GM23338 (cell line): ENCODE results near the gene HCRT.

Source experiments
- CREB1 ChIP-seq: fragments of 250-450 bp; sonication (Bioruptor Pico); IDR thresholded peaks from 2 replicates; pipeline ENCODE4 v1.5.0; 2020; ENCODE audit warnings: low read depth, mild to moderate bottlenecking, moderate library complexity
- EZH2 ChIP-seq: fragments of 200-600 bp; sonication (generic); IDR thresholded peaks from one replicate; pipeline ENCODE4 v1.8.0; 2017; ENCODE audit warnings: antibody characterized with exemption, mild to moderate bottlenecking, low read depth; ENCODE audit not compliant: unreplicated experiment
- EZH2phosphoT487 ChIP-seq: fragments of 200-600 bp; sonication (generic); IDR thresholded peaks from one replicate; pipeline ENCODE4 v1.8.1; 2018; ENCODE audit warnings: antibody characterized with exemption; ENCODE audit not compliant: unreplicated experiment
- JUNB ChIP-seq: IDR thresholded peaks from one replicate; pipeline ENCODE4 v1.6.1; 2016; ENCODE audit warnings: antibody characterized with exemption; ENCODE audit not compliant: unreplicated experiment
- NANOG ChIP-seq: IDR thresholded peaks from 2 replicates; pipeline ENCODE4 v1.6.1; 2016; ENCODE audit warnings: antibody characterized with exemption, borderline replicate concordance
- POLR2AphosphoS5 ChIP-seq: IDR thresholded peaks from 2 replicates; pipeline ENCODE4 v1.6.1; 2016; ENCODE audit warnings: antibody characterized with exemption, low read depth
- STAT1 ChIP-seq: IDR thresholded peaks from one replicate; pipeline ENCODE4 v1.6.1; 2016; ENCODE audit warnings: antibody characterized with exemption; ENCODE audit not compliant: unreplicated experiment
- ZNF114 ChIP-seq: fragments of 250-450 bp; sonication (Bioruptor Pico); IDR thresholded peaks from 2 replicates; pipeline ENCODE4 v1.5.0; 2020; ENCODE audit warnings: mild to moderate bottlenecking, moderate library complexity
- ZNF331 ChIP-seq: fragments of 250-450 bp; sonication (Bioruptor Pico); IDR thresholded peaks from 2 replicates; pipeline ENCODE4 v1.5.0; 2020; ENCODE audit warnings: low read depth, mild to moderate bottlenecking, moderate library complexity
- TF ChIP-seq, protein P1 (sequence below), 2 experiments: fragments of 200-600 bp in 1 of 2; sonication (generic) in 1 of 2; conservative IDR thresholded peaks; 2 replicates each; pipeline versions ENCODE4 v1.5.1 to v1.6.1; 2016 to 2017; ENCODE audit warnings: antibody characterized with exemption in 2 of 2, low read depth in 2 of 2, mild to moderate bottlenecking in 2 of 2, moderate library complexity in 1 of 2
- TF ChIP-seq, protein P2 (sequence below): IDR thresholded peaks from one replicate; pipeline ENCODE4 v1.6.1; 2018; ENCODE audit warnings: antibody characterized with exemption; ENCODE audit not compliant: unreplicated experiment
- TF ChIP-seq, protein P3 (sequence below): fragments of 250-450 bp; sonication (Bioruptor Pico); IDR thresholded peaks from 2 replicates; pipeline ENCODE4 v1.5.0; 2020; ENCODE audit warnings: mild to moderate bottlenecking, moderate library complexity
- TF ChIP-seq, protein P4 (sequence below): IDR thresholded peaks from 2 replicates; pipeline ENCODE4 v1.6.1; 2016; ENCODE audit warnings: antibody characterized with exemption

DNA sequence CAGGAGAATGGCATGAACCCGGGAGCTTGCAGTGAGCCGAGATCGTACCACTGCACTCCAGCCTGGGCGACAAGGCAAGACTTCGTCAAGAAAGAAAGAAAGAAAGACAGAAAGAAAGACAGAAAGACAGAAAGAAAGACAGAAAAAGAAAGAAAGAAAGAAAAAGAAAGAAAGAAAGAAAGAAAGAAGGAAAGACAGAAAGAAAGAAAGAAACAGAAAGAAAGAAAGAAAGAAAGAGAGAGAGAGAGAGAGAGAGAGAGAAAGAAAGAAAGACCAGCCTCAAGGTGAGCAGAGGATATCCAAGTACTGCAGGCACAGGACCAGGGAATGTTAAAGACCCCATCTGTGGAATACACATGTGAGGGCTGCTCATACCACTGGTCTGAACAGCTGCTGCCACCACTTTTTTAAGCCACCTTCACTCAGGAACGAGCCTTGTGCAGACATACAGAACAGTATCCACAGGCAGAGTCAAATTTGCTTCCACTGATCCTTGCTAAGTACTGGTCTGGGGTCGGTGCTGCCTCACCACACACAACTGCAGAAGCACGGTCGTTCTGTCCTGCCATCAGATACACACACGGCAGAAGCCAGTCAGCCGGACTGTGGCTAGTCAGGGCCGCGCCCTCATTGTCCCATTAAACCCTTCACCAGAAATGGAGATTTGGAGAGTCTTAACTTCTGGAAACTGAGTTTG, 38.2 kb downstream of the HCRT start:
- TF ChIP-seq, protein P1, sequence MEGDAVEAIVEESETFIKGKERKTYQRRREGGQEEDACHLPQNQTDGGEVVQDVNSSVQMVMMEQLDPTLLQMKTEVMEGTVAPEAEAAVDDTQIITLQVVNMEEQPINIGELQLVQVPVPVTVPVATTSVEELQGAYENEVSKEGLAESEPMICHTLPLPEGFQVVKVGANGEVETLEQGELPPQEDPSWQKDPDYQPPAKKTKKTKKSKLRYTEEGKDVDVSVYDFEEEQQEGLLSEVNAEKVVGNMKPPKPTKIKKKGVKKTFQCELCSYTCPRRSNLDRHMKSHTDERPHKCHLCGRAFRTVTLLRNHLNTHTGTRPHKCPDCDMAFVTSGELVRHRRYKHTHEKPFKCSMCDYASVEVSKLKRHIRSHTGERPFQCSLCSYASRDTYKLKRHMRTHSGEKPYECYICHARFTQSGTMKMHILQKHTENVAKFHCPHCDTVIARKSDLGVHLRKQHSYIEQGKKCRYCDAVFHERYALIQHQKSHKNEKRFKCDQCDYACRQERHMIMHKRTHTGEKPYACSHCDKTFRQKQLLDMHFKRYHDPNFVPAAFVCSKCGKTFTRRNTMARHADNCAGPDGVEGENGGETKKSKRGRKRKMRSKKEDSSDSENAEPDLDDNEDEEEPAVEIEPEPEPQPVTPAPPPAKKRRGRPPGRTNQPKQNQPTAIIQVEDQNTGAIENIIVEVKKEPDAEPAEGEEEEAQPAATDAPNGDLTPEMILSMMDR (conservative IDR thresholded peaks at IDR 0.05; ENCODE audit: low read depth in 2 of 2) = no peak
- TF ChIP-seq EZH2phosphoT487 (no peak), EZH2 (no peak), ZNF114 (CRISPR knock-in tag) (no peak), POLR2AphosphoS5 (no peak), ZNF331 (CRISPR knock-in tag) (no peak), JUNB (no peak), CREB1 (CRISPR knock-in tag) (no peak), STAT1 (no peak), NANOG (no peak)
- TF ChIP-seq, protein P2, sequence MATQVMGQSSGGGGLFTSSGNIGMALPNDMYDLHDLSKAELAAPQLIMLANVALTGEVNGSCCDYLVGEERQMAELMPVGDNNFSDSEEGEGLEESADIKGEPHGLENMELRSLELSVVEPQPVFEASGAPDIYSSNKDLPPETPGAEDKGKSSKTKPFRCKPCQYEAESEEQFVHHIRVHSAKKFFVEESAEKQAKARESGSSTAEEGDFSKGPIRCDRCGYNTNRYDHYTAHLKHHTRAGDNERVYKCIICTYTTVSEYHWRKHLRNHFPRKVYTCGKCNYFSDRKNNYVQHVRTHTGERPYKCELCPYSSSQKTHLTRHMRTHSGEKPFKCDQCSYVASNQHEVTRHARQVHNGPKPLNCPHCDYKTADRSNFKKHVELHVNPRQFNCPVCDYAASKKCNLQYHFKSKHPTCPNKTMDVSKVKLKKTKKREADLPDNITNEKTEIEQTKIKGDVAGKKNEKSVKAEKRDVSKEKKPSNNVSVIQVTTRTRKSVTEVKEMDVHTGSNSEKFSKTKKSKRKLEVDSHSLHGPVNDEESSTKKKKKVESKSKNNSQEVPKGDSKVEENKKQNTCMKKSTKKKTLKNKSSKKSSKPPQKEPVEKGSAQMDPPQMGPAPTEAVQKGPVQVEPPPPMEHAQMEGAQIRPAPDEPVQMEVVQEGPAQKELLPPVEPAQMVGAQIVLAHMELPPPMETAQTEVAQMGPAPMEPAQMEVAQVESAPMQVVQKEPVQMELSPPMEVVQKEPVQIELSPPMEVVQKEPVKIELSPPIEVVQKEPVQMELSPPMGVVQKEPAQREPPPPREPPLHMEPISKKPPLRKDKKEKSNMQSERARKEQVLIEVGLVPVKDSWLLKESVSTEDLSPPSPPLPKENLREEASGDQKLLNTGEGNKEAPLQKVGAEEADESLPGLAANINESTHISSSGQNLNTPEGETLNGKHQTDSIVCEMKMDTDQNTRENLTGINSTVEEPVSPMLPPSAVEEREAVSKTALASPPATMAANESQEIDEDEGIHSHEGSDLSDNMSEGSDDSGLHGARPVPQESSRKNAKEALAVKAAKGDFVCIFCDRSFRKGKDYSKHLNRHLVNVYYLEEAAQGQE = no peak
- TF ChIP-seq, protein P3, sequence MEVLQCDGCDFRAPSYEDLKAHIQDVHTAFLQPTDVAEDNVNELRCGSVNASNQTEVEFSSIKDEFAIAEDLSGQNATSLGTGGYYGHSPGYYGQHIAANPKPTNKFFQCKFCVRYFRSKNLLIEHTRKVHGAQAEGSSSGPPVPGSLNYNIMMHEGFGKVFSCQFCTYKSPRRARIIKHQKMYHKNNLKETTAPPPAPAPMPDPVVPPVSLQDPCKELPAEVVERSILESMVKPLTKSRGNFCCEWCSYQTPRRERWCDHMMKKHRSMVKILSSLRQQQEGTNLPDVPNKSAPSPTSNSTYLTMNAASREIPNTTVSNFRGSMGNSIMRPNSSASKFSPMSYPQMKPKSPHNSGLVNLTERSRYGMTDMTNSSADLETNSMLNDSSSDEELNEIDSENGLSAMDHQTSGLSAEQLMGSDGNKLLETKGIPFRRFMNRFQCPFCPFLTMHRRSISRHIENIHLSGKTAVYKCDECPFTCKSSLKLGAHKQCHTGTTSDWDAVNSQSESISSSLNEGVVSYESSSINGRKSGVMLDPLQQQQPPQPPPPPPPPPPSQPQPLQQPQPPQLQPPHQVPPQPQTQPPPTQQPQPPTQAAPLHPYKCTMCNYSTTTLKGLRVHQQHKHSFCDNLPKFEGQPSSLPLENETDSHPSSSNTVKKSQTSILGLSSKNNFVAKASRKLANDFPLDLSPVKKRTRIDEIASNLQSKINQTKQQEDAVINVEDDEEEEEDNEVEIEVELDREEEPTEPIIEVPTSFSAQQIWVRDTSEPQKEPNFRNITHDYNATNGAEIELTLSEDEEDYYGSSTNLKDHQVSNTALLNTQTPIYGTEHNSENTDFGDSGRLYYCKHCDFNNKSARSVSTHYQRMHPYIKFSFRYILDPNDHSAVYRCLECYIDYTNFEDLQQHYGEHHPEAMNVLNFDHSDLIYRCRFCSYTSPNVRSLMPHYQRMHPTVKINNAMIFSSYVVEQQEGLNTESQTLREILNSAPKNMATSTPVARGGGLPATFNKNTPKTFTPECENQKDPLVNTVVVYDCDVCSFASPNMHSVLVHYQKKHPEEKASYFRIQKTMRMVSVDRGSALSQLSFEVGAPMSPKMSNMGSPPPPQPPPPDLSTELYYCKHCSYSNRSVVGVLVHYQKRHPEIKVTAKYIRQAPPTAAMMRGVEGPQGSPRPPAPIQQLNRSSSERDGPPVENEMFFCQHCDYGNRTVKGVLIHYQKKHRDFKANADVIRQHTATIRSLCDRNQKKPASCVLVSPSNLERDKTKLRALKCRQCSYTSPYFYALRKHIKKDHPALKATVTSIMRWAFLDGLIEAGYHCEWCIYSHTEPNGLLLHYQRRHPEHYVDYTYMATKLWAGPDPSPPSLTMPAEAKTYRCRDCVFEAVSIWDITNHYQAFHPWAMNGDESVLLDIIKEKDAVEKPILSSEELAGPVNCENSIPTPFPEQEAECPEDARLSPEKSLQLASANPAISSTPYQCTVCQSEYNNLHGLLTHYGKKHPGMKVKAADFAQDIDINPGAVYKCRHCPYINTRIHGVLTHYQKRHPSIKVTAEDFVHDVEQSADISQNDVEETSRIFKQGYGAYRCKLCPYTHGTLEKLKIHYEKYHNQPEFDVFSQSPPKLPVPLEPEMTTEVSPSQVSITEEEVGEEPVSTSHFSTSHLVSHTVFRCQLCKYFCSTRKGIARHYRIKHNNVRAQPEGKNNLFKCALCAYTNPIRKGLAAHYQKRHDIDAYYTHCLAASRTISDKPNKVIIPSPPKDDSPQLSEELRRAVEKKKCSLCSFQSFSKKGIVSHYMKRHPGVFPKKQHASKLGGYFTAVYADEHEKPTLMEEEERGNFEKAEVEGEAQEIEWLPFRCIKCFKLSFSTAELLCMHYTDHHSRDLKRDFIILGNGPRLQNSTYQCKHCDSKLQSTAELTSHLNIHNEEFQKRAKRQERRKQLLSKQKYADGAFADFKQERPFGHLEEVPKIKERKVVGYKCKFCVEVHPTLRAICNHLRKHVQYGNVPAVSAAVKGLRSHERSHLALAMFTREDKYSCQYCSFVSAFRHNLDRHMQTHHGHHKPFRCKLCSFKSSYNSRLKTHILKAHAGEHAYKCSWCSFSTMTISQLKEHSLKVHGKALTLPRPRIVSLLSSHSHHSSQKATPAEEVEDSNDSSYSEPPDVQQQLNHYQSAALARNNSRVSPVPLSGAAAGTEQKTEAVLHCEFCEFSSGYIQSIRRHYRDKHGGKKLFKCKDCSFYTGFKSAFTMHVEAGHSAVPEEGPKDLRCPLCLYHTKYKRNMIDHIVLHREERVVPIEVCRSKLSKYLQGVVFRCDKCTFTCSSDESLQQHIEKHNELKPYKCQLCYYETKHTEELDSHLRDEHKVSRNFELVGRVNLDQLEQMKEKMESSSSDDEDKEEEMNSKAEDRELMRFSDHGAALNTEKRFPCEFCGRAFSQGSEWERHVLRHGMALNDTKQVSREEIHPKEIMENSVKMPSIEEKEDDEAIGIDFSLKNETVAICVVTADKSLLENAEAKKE (CRISPR knock-in tag) = no peak
- TF ChIP-seq, protein P4, sequence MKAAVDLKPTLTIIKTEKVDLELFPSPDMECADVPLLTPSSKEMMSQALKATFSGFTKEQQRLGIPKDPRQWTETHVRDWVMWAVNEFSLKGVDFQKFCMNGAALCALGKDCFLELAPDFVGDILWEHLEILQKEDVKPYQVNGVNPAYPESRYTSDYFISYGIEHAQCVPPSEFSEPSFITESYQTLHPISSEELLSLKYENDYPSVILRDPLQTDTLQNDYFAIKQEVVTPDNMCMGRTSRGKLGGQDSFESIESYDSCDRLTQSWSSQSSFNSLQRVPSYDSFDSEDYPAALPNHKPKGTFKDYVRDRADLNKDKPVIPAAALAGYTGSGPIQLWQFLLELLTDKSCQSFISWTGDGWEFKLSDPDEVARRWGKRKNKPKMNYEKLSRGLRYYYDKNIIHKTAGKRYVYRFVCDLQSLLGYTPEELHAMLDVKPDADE = no peak
